GM21786 (cell line): ENCODE results near the gene PLPP3.

Source experiments
- ATAC-seq: cut with Tn5 transposase; IDR thresholded peaks from one replicate; pipeline ENCODE4 v1.9.1; 2021; ENCODE audit not compliant: unreplicated experiment

The PLPP3 gene

GRCh38 chr1:56501888-56502287 lies 77.5 kb downstream of the PLPP3 start:
- no peak for ATAC-seq

GRCh38 chr1:56501426-56501825 lies 77.9 kb downstream of the PLPP3 start:
- no peak for ATAC-seq

- ATAC-seq, result no peak
These were observed 82.3 kb downstream of the PLPP3 start for GRCh38 chr1:56496821-56497772.

- ATAC-seq, result no peak
These were observed 83.2 kb downstream of the PLPP3 start for GRCh38 chr1:56496158-56496557.

GRCh38 chr1:56495538-56495937 lies 83.8 kb downstream of the PLPP3 start:
- ATAC-seq, result no peak

GRCh38 chr1:56494306-56494705 lies 85.1 kb downstream of the PLPP3 start:
- ATAC-seq, result no peak

- ATAC-seq, result no peak
These were observed 85.5 kb downstream of the PLPP3 start for GRCh38 chr1:56493826-56494225.

- no peak for ATAC-seq
These were observed 87.9 kb downstream of the PLPP3 start for GRCh38 chr1:56491441-56491840.

GRCh38 chr1:56490619-56491018 lies 88.7 kb downstream of the PLPP3 start:
- ATAC-seq, result no peak

- ATAC-seq, result no peak
These were observed 89.7 kb downstream of the PLPP3 start for GRCh38 chr1:56489695-56490094.

- no peak for ATAC-seq
These were observed 94.7 kb downstream of the PLPP3 start for GRCh38 chr1:56484695-56485094.

- ATAC-seq, result no peak
These were observed 96.3 kb downstream of the PLPP3 start for GRCh38 chr1:56483104-56483503.

GRCh38 chr1:56482486-56482885 lies 96.9 kb downstream of the PLPP3 start:
- ATAC-seq, result no peak

GRCh38 chr1:56481140-56481694 lies 98.1 kb downstream of the PLPP3 start:
- no peak for ATAC-seq

GRCh38 chr1:56478734-56479133 lies 100.6 kb downstream of the PLPP3 start:
- ATAC-seq, result no peak

- ATAC-seq, result no peak
These were observed 101.9 kb downstream of the PLPP3 start for GRCh38 chr1:56477164-56478111.

GRCh38 chr1:56473582-56474270 lies 105.6 kb downstream of the PLPP3 start:
- ATAC-seq, result no peak

- ATAC-seq, result peak; percentile 85
These were observed 106.5 kb downstream of the PLPP3 start for GRCh38 chr1:56472860-56473259.

GRCh38 chr1:56469640-56470371 lies 109.6 kb downstream of the PLPP3 start:
- ATAC-seq, result no peak

- no peak for ATAC-seq
These were observed 110.8 kb downstream of the PLPP3 start for GRCh38 chr1:56468518-56468917.
